GM18526 (cell line): Measurements from ENCODE around the gene EML6.

Source experiments
- POLR2A ChIP-seq: IDR thresholded peaks from 3 replicates; pipeline ENCODE4 v1.6.1; 2011; ENCODE audit not compliant: insufficient read length; ENCODE audit errors: extremely low read depth

EML6 gene

DNA sequence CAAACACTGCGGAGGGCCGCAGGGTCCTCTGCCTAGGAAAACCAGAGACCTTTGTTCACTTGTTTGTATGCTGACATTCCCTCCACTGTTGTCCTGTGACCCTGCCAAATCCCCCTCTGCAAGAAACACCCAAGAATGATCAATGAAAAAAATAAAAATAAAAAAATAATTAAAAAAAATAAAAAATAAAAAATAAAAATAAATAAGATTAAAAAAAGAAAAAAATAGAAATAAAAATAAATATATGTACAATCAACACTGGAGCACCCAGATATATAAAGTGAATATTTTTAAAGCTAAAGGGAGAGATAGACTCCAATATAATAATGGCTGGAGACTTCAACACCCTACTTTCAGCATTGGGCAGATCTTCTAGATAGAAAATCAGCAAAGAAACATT lies 23.8 kb upstream of the EML6 start:
- no peak for TF ChIP-seq POLR2A

DNA sequence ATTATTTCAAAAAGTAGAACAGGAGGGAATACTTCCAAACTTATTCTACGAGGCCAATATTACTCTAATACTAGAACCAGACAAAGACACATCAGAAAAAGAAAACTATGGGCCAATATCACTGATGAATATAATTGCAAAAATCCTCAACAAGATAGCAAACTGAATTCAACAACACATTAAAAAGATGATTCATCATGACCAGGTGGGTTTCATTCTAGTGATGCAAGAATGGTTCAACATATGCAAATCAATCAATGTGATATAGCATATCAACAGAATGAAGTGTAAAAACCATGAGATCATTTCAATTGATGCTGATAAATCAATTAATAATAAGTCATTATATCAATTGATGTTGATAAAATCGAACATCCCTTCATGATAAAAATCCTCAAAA lies 22.4 kb upstream of the EML6 start:
- TF ChIP-seq POLR2A, result no peak

DNA sequence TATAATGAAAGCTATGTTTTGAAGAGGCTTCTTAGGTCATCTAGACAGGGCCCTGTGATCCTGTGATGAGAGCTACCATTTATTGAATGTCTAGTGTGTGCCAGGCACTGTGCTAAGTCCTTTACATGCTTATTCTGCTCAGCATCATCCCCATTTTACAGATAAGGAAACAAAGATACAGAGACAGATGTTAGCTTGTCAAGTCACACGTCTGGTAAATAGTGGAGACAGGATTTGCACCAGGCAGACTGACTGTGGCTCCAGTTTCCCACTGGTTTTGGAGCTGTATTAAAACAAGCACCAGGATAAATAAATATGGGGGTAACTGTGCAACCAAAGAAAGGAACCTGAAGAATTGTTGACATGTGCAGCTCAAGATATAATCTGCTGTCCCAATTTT lies 19.2 kb upstream of the EML6 start:
- TF ChIP-seq POLR2A, result no peak

DNA sequence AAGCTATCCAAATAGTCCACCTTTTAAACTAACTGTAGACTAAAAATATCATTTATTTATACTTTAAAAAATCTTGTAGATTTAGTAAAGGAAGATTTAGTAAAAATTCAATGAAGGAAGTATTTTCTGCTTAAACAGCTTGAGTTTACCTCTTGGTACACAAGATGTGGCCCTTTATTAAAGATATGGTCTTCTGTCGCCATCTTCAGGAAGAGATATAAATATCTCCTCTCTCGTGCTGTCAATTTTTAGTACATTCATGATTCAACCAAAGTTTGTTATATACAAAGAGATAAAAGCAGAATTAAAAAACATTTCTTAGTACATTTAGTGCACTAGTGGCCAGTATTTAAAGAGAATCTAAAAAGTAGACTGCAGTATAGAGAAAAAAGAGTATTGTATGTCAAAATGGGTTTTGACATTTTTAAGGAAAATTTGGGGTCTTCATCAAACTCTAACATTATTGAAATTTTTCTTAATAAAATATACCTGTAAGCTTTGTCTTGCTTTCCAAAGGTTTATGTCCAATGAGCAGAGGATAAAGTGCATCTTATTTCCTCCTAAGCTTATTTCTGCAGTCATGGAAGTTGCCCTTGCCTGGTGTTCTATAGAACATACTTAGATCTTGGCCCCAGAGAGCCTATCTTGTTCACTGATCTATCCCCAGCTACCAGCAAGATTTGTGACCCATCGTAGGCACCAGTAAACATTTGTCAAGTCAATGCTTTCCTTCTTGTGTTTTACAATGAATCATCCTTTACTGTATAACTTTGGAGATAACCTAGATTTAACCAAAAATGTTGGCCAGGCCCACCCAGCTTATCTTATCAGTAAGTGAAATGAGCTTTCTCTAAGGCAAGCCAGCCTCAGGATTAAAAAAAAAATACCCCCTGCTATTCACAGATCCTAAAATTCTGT lies 18.5 kb upstream of the EML6 start:
- no peak for TF ChIP-seq POLR2A

DNA sequence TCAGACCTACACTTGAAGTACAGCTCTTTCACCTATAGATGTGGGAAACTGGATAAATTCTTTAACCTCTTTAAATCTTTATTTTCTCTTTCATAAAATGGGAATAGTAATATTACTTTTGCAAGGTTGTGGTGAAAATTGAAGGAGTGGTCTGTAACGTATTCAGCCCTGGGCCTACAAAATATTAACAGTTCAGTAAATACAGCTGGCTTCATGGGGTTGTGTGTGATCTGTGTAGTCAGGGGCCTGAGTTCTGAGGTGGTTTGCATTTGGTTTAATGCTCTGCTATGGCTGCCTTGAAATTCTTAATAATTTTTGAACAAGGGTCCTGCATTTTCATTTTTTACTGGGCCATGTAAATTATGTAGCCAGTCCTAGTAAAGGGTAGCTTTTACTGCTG lies 16.8 kb upstream of the EML6 start:
- no peak for TF ChIP-seq POLR2A

DNA sequence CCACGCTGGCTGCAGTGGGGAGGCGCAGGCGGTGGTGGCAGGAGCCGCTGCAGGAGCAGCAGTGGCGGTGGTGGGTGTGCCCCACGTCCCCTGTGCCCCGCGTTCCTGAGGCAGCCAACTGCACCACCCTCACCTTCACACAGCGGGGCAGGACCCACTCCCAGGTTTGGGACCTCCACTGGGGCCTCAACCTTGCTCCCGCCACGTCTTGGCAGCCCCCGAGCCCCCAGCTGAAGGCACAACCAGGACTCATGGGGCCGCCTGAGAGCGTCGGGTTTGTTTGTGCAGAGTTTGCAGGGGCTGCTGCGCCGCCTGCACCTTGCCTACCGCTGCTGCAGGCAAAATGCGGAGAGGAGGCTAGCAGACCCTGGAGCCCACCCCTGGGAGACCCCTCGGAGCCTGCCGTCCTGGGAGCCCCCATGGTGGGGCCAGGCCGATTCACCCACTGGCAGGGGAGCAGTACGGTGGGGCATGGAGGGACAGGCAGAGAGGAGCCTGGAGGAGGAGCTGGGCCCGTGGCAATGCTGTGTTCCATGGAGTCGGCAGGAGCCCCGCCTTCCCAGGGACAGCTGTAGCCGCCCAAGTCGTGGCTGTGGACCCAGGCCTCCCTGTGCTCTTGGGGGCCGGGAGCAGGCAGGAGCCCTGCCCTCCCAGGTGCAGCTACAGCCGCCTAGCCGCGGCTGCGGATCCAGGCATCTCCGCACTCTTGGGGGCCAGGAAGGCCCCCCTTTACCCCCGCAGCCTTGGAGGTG lies 14.7 kb upstream of the EML6 start:
- TF ChIP-seq POLR2A, result no peak

DNA sequence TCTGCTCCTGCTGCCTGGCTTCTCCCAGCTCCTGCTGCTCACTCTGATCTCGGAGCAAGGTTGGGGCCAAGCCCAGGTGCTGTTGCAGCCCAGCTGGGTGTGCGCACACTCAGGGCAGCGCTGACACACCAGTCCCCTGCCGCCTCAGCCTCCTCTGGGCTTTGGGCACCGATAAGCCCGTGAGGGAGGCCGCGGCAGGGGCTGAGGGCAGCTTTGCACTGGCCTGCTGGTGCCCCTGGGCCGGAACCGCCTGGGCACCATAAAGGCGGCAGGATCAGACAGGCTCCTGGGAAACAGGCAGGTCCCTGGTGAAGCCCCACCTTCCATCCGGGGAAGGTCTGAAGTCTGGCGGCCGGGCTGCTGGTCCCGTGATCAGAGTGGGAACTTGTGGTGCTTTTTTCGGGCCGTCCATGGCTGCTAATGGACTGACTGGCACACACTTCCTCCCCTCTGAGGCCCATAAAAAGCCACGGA lies 14.1 kb upstream of the EML6 start:
- no peak for TF ChIP-seq POLR2A

DNA sequence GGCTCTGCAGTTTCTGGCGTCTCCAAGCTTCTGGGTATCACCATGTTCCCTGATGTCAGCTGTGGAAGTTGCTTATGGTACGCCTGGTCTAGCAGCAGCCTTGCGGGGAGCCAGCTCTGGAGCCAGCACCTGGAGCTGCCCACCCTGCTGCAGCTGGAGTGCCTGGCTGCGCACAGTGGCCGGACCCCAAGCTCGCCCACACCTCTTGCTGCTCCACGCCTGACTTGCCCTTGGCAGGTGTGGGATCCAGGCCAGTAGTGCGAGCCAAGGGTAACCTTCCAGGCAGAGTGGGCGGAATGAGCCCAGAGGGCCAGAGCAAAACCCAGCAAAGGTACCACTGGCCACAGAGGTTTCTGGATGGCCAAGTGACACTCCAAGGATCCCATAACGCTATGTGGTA lies 13.2 kb upstream of the EML6 start:
- no peak for TF ChIP-seq POLR2A

DNA sequence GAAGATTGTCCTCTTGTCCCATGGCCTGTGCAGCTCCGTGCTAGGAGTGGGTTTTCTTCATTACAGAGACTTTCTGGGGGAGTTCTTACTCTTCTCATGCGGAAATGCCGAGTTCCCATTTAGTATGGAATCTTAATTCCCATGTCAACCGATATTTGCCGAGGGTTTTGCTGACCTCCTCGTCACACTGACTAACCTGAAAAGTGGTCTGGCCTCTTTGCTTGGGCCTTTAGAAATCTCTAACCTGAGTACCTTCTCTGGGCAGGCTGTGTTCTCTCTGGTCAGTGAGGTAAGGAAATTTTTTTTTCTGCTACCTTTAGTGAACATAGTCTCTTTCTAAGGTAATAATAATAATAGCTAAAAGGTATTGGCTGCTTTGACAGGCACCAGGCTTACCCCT lies 10.9 kb upstream of the EML6 start:
- TF ChIP-seq POLR2A, result no peak

DNA sequence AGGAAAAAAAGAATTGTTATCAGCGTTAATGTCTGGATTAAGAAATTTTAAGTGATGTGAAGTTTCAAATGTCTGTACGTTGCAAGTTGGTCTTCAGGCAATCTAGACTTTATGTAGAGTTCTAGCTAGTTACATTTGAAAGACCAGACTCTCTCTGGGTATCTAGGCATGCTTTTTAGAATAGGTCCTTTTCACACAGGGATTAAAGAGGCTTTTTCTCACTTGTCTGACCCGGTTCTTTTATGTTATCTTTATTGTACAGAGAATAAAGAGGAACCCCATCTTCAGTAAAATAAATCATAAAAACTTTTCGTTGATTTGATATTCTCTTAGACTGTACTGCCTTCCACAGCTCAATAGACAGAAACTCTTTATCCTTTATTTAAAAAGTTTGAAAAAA lies 8.5 kb upstream of the EML6 start:
- TF ChIP-seq POLR2A, result no peak

DNA sequence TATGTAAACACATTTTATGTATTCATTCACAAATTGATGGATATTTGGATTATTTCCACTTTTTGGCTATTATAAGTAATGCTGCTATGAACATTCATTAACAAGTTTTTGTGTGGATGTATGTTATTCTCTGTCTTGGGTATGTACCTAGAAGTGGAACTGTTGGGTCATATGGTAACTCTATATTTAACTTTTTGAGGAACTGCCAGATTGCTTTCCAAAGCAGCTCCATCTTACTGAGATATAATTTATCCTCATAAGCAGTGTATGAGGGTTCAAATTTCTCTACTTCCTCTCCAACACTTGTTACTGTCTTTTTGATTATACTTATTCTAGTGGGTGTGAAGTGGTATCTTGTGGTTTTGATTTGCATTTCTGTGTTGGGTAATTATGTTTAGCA lies 7.1 kb upstream of the EML6 start:
- no peak for TF ChIP-seq POLR2A

DNA sequence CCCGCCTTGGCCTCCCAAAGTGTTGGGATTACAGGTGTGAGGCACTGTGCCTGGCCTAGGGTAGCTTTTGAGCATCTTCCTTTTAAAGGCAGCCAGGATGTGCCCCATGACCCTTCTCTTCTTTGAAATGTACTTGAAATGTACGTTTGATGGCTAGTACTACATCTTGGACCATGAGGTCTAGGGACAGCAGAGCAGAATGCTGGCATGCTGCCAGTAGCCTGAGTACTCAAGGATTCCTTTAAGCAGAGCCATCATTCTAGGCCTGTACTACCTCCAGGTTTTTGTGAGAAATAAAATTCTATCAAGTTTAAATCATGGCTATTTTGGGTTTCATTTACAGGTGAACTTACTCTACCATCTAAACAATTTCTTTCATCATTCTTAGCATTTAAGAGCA lies 2.9 kb upstream of the EML6 start:
- no peak for TF ChIP-seq POLR2A

DNA sequence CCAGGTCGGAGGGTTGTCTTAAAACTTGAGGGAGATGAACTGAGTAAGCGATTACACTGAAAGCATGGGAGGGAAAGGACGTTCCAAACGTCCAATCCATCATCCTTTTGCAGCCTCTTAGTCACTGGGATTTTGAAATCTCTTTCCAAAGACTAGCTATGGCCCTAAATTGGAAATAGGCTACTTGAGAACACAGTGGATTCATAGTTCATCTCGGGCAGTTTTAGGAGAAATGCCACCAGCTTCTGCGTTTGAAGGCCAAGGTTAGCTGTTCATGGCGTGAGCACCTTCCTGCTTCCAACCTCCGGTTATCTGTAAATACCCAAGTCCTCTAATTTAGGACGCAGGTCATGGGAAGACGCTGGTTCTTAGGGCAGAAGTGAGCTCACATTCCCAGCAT lies 821 bp upstream of the EML6 start:
- no peak for TF ChIP-seq POLR2A

DNA sequence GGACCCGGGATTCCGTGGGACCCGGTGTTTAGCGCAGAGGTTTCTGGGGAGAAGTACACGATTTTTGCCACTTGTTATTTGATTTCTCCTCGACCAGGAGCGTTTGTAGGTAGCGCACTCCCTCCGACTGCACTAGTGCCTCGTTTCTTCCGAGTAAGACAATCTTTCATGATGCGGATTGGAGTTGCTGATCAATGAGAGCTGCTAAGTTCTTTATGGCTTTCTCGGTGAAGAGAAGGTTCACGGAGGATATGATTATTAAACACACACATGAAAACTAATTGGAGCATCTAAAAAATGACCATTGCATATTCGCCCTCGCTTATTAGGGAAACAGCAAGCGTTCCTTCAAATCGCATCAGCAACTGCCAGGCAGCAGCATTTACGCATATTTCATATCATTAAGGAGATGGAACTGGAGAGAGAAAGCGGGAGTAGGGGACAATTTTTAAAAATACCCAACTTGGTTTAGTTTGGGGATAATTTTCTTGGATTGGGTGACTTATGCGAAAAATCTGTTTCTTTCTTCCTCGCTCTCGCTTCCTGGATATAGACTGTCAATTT lies 616 bp downstream of the EML6 start:
- TF ChIP-seq POLR2A, result no peak

DNA sequence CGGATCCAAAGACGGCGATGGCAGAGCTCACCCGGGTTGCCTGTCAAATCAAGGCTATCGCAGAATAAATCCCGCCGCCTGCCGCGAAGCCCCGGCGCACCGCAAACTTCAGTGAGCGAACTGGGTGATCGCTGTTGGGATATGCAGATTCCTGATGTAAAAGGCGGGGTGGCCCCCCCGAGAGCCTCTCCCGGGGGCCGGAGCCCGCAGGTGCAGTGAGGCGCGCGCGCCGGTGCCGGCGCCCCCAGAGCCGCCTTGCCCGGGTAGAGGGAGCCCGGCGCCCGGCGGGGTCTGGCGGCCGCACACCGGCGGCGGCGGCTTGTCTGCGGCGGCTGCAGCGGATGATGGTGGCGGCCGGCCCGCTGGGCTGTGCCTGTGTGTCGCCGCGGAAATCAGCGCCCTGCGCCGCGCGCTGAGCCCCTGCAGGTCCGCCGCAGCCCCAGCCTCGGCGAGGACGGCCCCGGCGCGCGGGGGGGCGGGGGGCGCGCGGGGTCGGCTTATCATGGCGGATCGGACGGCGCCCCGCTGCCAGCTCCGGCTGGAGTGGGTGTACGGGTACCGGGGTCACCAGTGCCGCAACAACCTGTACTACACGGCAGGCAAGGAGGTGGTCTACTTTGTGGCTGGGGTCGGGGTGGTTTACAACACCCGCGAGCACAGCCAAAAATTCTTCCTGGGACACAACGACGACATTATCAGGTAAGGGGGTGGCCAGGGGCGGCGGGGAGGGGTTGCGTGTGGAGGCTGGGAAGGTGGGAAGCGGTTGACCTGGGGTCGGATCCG lies 1.3 kb downstream of the EML6 start:
- TF ChIP-seq POLR2A, result no peak
